ENCODE results near the gene OAS3.
"Not testable (repeated sequence)": the region's sequence is repeated elsewhere in the genome, so short reads cannot be mapped to it uniquely, and the experiment has no call there.

OAS3 gene

GRCh38 chr12:112937741-112938719, at the start of gene OAS3:
OAS3 (plus strand) TSS chr12:112938474; CDS start chr12:112938531, 57 bp downstream.
- peak; percentile 47 for DNase-seq

GRCh38 chr12:112891093-112892024, 46.9 kb upstream of the OAS3 start:
- no peak for DNase-seq

- DNase-seq, result no peak
Measured at GRCh38 chr12:112892856-112893255, 45.4 kb upstream of the OAS3 start.

- no peak for DNase-seq
Measured at GRCh38 chr12:112894128-112894527, 44.1 kb upstream of the OAS3 start.

GRCh38 chr12:112898380-112898779, 39.9 kb upstream of the OAS3 start:
- DNase-seq, result no peak

- DNase-seq, result peak; percentile 48
Measured at GRCh38 chr12:112900298-112901145, 37.8 kb upstream of the OAS3 start.

GRCh38 chr12:112901271-112901670, 37.0 kb upstream of the OAS3 start:
- DNase-seq, result no peak

GRCh38 chr12:112904571-112904970, 33.7 kb upstream of the OAS3 start:
- DNase-seq, result no peak

GRCh38 chr12:112905451-112906089, 32.7 kb upstream of the OAS3 start:
- no peak for DNase-seq

- DNase-seq, result peak; percentile 27
Measured at GRCh38 chr12:112906712-112907414, 31.4 kb upstream of the OAS3 start, which contains the start of gene OAS1. OAS1 (plus strand) TSS chr12:112906962; CDS start chr12:112907040, 78 bp downstream.

GRCh38 chr12:112907415-112908157, 30.7 kb upstream of the OAS3 start:
- DNase-seq, result no peak

- no peak for DNase-seq
Measured at GRCh38 chr12:112908548-112908947, 29.7 kb upstream of the OAS3 start.

GRCh38 chr12:112909693-112910092, 28.6 kb upstream of the OAS3 start:
- DNase-seq, result no peak

- no peak for DNase-seq
Measured at GRCh38 chr12:112913038-112913688, 25.1 kb upstream of the OAS3 start.

- not testable (repeated sequence) for DNase-seq
Measured at GRCh38 chr12:112913888-112914287, 24.4 kb upstream of the OAS3 start.

GRCh38 chr12:112916270-112916669, 22.0 kb upstream of the OAS3 start:
- DNase-seq, result no peak

GRCh38 chr12:112919121-112919520, 19.2 kb upstream of the OAS3 start:
- DNase-seq, result no peak

GRCh38 chr12:112924986-112925385, 13.3 kb upstream of the OAS3 start:
- DNase-seq, result no peak

- DNase-seq, result not testable (repeated sequence)
Measured at GRCh38 chr12:112926416-112927033, 11.7 kb upstream of the OAS3 start.

Measured in NCI-H526 treated with DMSO at 0.1 percent for 48 hours (cell line).